ENCODE results near the gene BHLHA15. TPM values are rescaled to one million over a fixed set of nuclear protein-coding genes. Genes with fewer than 3 reads are reported as not detected.
"Not testable (repeated sequence)": the region's sequence is repeated elsewhere in the genome, so short reads cannot be mapped to it uniquely, and the experiment has no call there.

The BHLHA15 gene
- total RNA-seq, 1 donor from 2014 or later = 0.35 TPM

- Mint-ChIP-seq H3K4me3 (no peak overlapping the region), H3K36me3 (ENCODE audit: low read depth) (peaks cover 12% of the 10 kb centered on the region), H3K9me3 (no peaks in the 10 kb centered on the region), H3K4me1 (peaks cover 27% of the 10 kb centered on the region), H3K27me3 (peaks cover 4% of the 10 kb centered on the region), H3K27ac (no peak overlapping the region)
- no peak for DNase-seq
- CTCF ChIA-PET = no interaction called here
- POLR2A ChIA-PET = no interaction called here
- no peak for TF ChIP-seq CTCF (IDR thresholded peaks at IDR 0.05)
- intact Hi-C loops (cut with micrococcal nuclease) = loop anchor here (5.0 kb wide), 1 partner anchor 36 kb away; the partner anchor contains the start of gene TECPR1
- ATAC-seq (ENCODE audit: low read depth) = no peak
Observed at GRCh38 chr7:98215561-98216495, 4.6 kb downstream of the BHLHA15 start.

- H3K4me1 Mint-ChIP-seq = peaks cover 21% of the 10 kb centered on the region
- no peaks in the 10 kb centered on the region for H3K9me3 Mint-ChIP-seq
- ATAC-seq (ENCODE audit: low read depth) = no peak
- no peaks in the 10 kb centered on the region for H3K27me3 Mint-ChIP-seq
- ChIA-PET POLR2A (no interaction called here), CTCF (no interaction called here)
- no peak for DNase-seq
- peaks cover 16% of the 10 kb centered on the region for H3K36me3 Mint-ChIP-seq (ENCODE audit: low read depth)
- no peak overlapping the region for H3K4me3 Mint-ChIP-seq
- intact Hi-C loops (cut with micrococcal nuclease) = loop anchor here (5.0 kb wide), 1 partner anchor 35 kb away; the partner anchor contains the start of gene TECPR1
- H3K27ac Mint-ChIP-seq = no peak overlapping the region
- TF ChIP-seq CTCF (IDR thresholded peaks at IDR 0.05) = no peak
Observed at GRCh38 chr7:98216941-98217622, 5.8 kb downstream of the BHLHA15 start.

GRCh38 chr7:98217623-98218582 is 6.7 kb downstream of the BHLHA15 start:
- ChIA-PET POLR2A (no interaction called here), CTCF (no interaction called here)
- H3K9me3 Mint-ChIP-seq = no peaks in the 10 kb centered on the region
- intact Hi-C loops (cut with micrococcal nuclease) = loop anchor here (1.0 to 5.0 kb wide), 2 partner anchors 16 to 34 kb away; partner anchors contain the start of gene TECPR1
- peaks cover 21% of the 10 kb centered on the region for H3K4me1 Mint-ChIP-seq
- no peak for DNase-seq
- no peak overlapping the region for H3K27ac Mint-ChIP-seq
- peak overlapping the region; percentile 21 for H3K4me3 Mint-ChIP-seq
- no peaks in the 10 kb centered on the region for H3K27me3 Mint-ChIP-seq
- peaks cover 16% of the 10 kb centered on the region for H3K36me3 Mint-ChIP-seq (ENCODE audit: low read depth)
- peak; percentile 53 for ATAC-seq (ENCODE audit: low read depth)
- TF ChIP-seq CTCF (IDR thresholded peaks at IDR 0.05) = no peak

GRCh38 chr7:98219382-98219781 is 8.1 kb downstream of the BHLHA15 start:
- H3K4me1 Mint-ChIP-seq = peaks cover 24% of the 10 kb centered on the region
- POLR2A ChIA-PET; H3K9me3 Mint-ChIP-seq; CTCF ChIA-PET; H3K27me3 Mint-ChIP-seq; DNase-seq; H3K27ac Mint-ChIP-seq; ATAC-seq (ENCODE audit: low read depth): not testable (repeated sequence)
- intact Hi-C loops (cut with micrococcal nuclease) = loop anchor here (5.0 kb wide), 1 partner anchor 33 kb away; the partner anchor contains the start of gene TECPR1
- H3K36me3 Mint-ChIP-seq (ENCODE audit: low read depth) = peaks cover 20% of the 10 kb centered on the region
- peak overlapping the region; percentile 15 for H3K4me3 Mint-ChIP-seq
